Muscle of leg (tissue), 11 donors: ENCODE data around the gene TRIM44. TPM values are rescaled to one million over a fixed set of nuclear protein-coding genes. Genes with fewer than 3 reads are reported as not detected.

Experiments
- DNase-seq: peaks from one replicate; pipeline ENCODE4 v3.0.0; 2013
- H3K27ac ChIP-seq: one replicate; pipeline ENCODE4 v1.5.1; 2013; ENCODE audit warnings: mild to moderate bottlenecking, low read length, control low read depth
- H3K27me3 ChIP-seq: one replicate; pipeline ENCODE4 v1.6.1; 2013; ENCODE audit warnings: low read length; ENCODE audit not compliant: control insufficient read depth, insufficient read depth
- H3K36me3 ChIP-seq: one replicate; pipeline ENCODE4 v1.6.1; 2013; ENCODE audit warnings: low read length; ENCODE audit not compliant: control insufficient read depth, insufficient read depth
- H3K4me1 ChIP-seq: one replicate; pipeline ENCODE4 v1.6.1; 2013; ENCODE audit warnings: low read length; ENCODE audit not compliant: control insufficient read depth, insufficient read depth
- H3K4me3 ChIP-seq: one replicate; pipeline ENCODE4 v1.5.1; 2013; ENCODE audit warnings: low read length, control low read depth
- H3K9me3 ChIP-seq: replicated peaks from 2 replicates; pipeline ENCODE4 v1.6.1; 2013; ENCODE audit warnings: low read depth, low read length; ENCODE audit not compliant: control insufficient read depth
- WGBS: methylation state at CpG from one replicate; pipeline ENCODE4 v1.1.5; 2013; ENCODE audit warnings: missing lambda C conversion rate; ENCODE audit not compliant: insufficient coverage; 5-methylcytosine and 5-hydroxymethylcytosine counted together
- polyA plus RNA-seq, 8 donors: library from polyadenylated mRNA; unstranded; fragments of 120-200 nt; gene quantifications; one replicate each; pipeline versions ENCODE4 v1.2.1 to v1.2.3, GENCODE V29; 2013; ENCODE audit warnings: inconsistent platforms in 1 of 8, low replicate concordance in 1 of 8; ENCODE audit not compliant: insufficient read length in 8 of 8, insufficient read depth in 1 of 8
- total RNA-seq: library from RNA; stranded (reverse); fragments of 120-200 nt; gene quantifications from one replicate; pipeline ENCODE4 v1.2.4, GENCODE V29; 2013

Gene TRIM44
- total and polyA plus RNA-seq, 9 donors = 20.0 to 50.2 (median 37.3) TPM

GRCh38 chr11:35631891-35632290 lies 30.7 kb upstream of the TRIM44 start:
- Histone ChIP-seq H3K4me3 (no peak overlapping the region), H3K27me3 (peaks cover 4% of the 10 kb centered on the region), H3K27ac (no peak overlapping the region), H3K4me1 (no peaks in the 10 kb centered on the region), H3K9me3 (no peaks in the 10 kb centered on the region), H3K36me3 (no peaks in the 10 kb centered on the region)
- WGBS = no CpG with 5 or more reads among the region's 3 CpGs
- DNase-seq = no peak

DNA sequence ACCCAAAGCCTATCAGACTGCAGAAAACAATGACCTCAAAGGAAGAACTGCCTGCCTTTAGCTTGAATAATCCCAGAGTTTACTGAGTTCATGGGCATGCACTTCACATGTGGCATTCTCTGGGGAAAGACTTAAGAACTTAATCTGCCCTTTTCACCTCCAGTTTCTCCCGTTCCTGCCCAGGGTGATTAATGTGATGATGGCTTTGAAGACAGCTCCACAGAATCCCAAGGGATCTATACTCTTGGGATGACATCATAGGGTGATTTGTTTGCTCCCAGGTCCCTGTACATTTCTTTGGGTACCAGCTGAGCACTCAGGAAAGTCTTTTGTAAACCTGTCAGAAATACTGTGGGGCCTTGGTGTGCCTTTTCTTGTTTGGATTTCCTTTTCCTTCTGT lies 30.3 kb upstream of the TRIM44 start:
- H3K4me3 ChIP-seq = no peak overlapping the region
- H3K9me3 ChIP-seq = no peaks in the 10 kb centered on the region
- no peaks in the 10 kb centered on the region for H3K4me1 ChIP-seq
- H3K27ac ChIP-seq = no peak overlapping the region
- H3K27me3 ChIP-seq = peaks cover 4% of the 10 kb centered on the region
- H3K36me3 ChIP-seq = no peaks in the 10 kb centered on the region
- DNase-seq = no peak
- WGBS = no CpG with 5 or more reads among the region's 1 CpG

DNA sequence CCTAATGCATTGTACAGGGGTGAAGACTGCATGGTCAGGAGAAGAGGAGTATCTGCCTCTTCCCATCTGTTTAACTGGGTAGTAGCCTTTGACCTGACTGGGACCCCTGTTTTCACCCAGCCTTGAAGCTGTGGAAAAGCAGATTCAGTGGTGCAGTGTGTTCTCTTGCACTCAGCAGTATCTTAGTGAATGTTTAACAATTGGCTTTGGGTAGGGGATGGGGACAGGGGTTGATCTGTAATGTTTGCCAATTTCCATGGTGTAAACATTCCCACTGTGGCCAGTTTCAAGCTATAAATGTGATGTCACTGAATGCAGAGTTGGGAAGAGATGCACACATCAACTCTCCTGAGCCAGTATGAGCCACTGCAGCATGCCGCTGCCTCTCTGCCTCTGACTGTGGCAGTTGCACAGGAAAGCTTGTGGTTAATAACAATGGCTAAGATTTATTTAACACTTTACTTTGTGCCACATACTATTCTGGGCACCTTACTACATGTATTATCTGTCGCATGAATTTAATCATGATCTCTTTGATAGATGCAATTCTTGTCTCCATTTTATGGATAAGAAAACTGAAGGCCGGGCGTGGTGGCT lies 28.6 kb upstream of the TRIM44 start:
- no peak for DNase-seq
- H3K9me3 ChIP-seq = no peaks in the 10 kb centered on the region

GRCh38 chr11:35635933-35636332 lies 26.6 kb upstream of the TRIM44 start:
- no peaks in the 10 kb centered on the region for H3K36me3 ChIP-seq
- H3K9me3 ChIP-seq = no peaks in the 10 kb centered on the region
- H3K4me1 ChIP-seq = no peaks in the 10 kb centered on the region
- no peak overlapping the region for H3K27ac ChIP-seq
- WGBS = 81% methylated on average over 5 of the region's 6 CpGs
- no peak for DNase-seq
- no peak overlapping the region for H3K4me3 ChIP-seq
- H3K27me3 ChIP-seq = peaks cover 4% of the 10 kb centered on the region

More for the DNA sequence above, 28.6 kb upstream of the TRIM44 start:
- Histone ChIP-seq H3K4me3 (no peak overlapping the region), H3K4me1 (no peaks in the 10 kb centered on the region), H3K36me3 (no peaks in the 10 kb centered on the region), H3K27me3 (peaks cover 4% of the 10 kb centered on the region), H3K27ac (no peak overlapping the region)
- WGBS = no CpG with 5 or more reads among the region's 4 CpGs

GRCh38 chr11:35639591-35640179 lies 22.9 kb upstream of the TRIM44 start:
- Histone ChIP-seq H3K4me3 (no peak overlapping the region), H3K27me3 (peaks cover 4% of the 10 kb centered on the region), H3K27ac (no peak overlapping the region), H3K9me3 (no peaks in the 10 kb centered on the region), H3K4me1 (no peaks in the 10 kb centered on the region), H3K36me3 (no peaks in the 10 kb centered on the region)
- 69% methylated on average over 7 of the region's 9 CpGs for WGBS
- DNase-seq = no peak

DNA sequence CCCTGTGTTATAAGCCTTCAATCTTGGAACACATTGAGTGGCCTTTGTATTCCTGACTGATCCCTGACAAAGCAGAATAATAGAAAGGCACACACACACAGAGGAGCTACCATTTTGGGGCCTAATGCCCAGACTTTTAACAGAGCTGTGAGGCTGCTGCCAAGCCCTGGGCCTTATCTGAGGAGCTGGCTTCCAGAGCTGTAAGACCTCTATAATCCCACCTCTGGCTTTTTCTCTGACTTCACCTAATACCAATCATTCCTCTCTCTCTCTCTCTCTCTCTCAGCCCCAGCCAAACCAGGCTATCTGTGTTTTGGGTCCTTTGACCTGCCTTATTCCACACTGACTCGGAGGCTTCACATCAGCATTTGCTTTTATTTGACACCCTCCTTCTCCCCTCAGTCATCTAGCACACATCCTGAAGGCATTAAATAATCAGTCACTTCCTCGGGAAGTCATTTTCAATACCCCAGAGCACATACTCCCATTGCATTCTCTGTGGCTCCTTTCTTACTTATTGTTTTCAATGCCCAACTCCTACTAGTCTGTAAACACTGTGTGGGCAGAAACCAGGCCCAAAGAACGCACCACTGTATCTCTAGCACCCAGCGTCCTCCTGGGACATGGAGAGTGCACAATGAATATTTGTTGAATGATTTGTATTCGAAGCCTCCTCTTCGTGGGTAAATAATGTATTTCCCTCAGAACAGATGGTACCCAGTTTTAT lies 21.2 kb upstream of the TRIM44 start:
- H3K9me3 ChIP-seq = no peaks in the 10 kb centered on the region
- 37% methylated on average over 2 of the region's 6 CpGs for WGBS
- H3K4me3 ChIP-seq = no peak overlapping the region
- DNase-seq = no peak
- H3K36me3 ChIP-seq = no peaks in the 10 kb centered on the region
- no peaks in the 10 kb centered on the region for H3K4me1 ChIP-seq
- H3K27me3 ChIP-seq = no peaks in the 10 kb centered on the region
- H3K27ac ChIP-seq = no peak overlapping the region

- Histone ChIP-seq H3K27me3 (peaks cover 2% of the 10 kb centered on the region), H3K36me3 (no peaks in the 10 kb centered on the region)
- WGBS = 73% methylated on average over 3 of the region's 3 CpGs
Observed at GRCh38 chr11:35641964-35642363, 20.6 kb upstream of the TRIM44 start.

GRCh38 chr11:35647421-35648093 lies 15.0 kb upstream of the TRIM44 start:
- no peaks in the 10 kb centered on the region for H3K4me1 ChIP-seq
- no peaks in the 10 kb centered on the region for H3K9me3 ChIP-seq
- H3K36me3 ChIP-seq = no peaks in the 10 kb centered on the region
- peaks cover 4% of the 10 kb centered on the region for H3K27me3 ChIP-seq
- no peak overlapping the region for H3K4me3 ChIP-seq
- H3K27ac ChIP-seq = no peak overlapping the region
- no peak for DNase-seq
- WGBS = 90% methylated on average over 2 of the region's 8 CpGs

More at GRCh38 chr11:35641964-35642363, 20.6 kb upstream of the TRIM44 start:
- H3K4me3 ChIP-seq = no peak overlapping the region
- no peak for DNase-seq
- no peak overlapping the region for H3K27ac ChIP-seq
- H3K9me3 ChIP-seq = no peaks in the 10 kb centered on the region
- no peaks in the 10 kb centered on the region for H3K4me1 ChIP-seq

GRCh38 chr11:35650006-35650405 lies 12.6 kb upstream of the TRIM44 start:
- H3K4me1 ChIP-seq = no peaks in the 10 kb centered on the region

DNA sequence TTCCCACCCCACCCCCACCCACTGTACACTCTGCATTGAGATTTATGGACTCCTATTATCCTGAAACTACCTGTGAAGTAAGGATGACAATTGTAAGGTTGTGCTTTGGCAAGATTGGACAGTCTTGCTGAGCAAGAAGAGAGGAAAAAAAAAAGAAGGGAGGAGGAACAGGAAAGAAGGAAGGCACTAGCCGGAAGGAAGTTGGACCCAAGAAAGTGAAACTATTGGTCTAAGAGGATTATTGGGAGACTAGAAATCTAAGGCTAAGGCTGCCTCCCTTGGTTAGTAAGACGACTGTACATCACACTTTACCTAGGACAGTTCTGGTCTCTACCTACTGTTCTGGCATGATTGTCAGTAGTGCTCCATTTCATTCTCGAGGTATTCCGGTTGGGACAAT lies 12.1 kb upstream of the TRIM44 start:
- no peak overlapping the region for H3K4me3 ChIP-seq
- H3K9me3 ChIP-seq = no peaks in the 10 kb centered on the region
- H3K36me3 ChIP-seq = no peaks in the 10 kb centered on the region
- H3K4me1 ChIP-seq = no peaks in the 10 kb centered on the region
- DNase-seq = no peak
- WGBS = 91% methylated on average over 4 of the region's 4 CpGs
- H3K27ac ChIP-seq = no peak overlapping the region
- H3K27me3 ChIP-seq = peaks cover 4% of the 10 kb centered on the region

More at GRCh38 chr11:35650006-35650405, 12.6 kb upstream of the TRIM44 start:
- H3K36me3 ChIP-seq = no peaks in the 10 kb centered on the region
- peaks cover 4% of the 10 kb centered on the region for H3K27me3 ChIP-seq
- H3K4me3 ChIP-seq = no peak overlapping the region
- WGBS = 75% methylated on average over 1 of the region's 1 CpG
- no peak overlapping the region for H3K27ac ChIP-seq
- no peak for DNase-seq
- H3K9me3 ChIP-seq = no peaks in the 10 kb centered on the region
